Left ventricle myocardium inferior (tissue), 1 donor: ENCODE measurements around the gene OR51B5. TPM values are rescaled to one million over a fixed set of nuclear protein-coding genes. Genes with fewer than 3 reads are reported as not detected.
"Not testable (repeated sequence)": the region's sequence is repeated elsewhere in the genome, so short reads cannot be mapped to it uniquely, and the experiment has no call there.

Experiments used
- DNase-seq: peaks from one replicate; pipeline ENCODE4 v3.0.0-alpha.2; 2020
- H3K27ac ChIP-seq: fragments of 200-600 bp; replicated peaks from 2 replicates; pipeline ENCODE4 v1.8.0; 2021
- H3K27me3 ChIP-seq: fragments of 200-600 bp; 2 replicates; pipeline ENCODE4 v1.8.0; 2021; ENCODE audit warnings: low read depth
- H3K36me3 ChIP-seq: fragments of 200-600 bp; 2 replicates; pipeline ENCODE4 v1.8.0; 2021
- H3K4me1 ChIP-seq: fragments of 200-600 bp; 2 replicates; pipeline ENCODE4 v1.8.0; 2021
- H3K4me3 ChIP-seq: fragments of 200-600 bp; 2 replicates; pipeline ENCODE4 v1.8.0; 2021; ENCODE audit warnings: mild to moderate bottlenecking, moderate library complexity
- H3K9me3 ChIP-seq: fragments of 200-600 bp; replicated peaks from 2 replicates; pipeline ENCODE4 v1.8.0; 2021
- intact Hi-C: fragments of 100-400 bp; cut with micrococcal nuclease; formaldehyde crosslinking; loops from one replicate; pipeline ENCODE4 v1.11.0; 2022
- total RNA-seq: library from RNA; stranded (reverse); fragmentation: NEBNext Ultra II Directional; extraction: Animal tissue kit (Norgen Biotek cat#: 25700); gene quantifications from one replicate; pipeline ENCODE4 v1.2.1, GENCODE V29; 2021
- TF ChIP-seq, protein P1 (sequence below): fragments of 200-600 bp; IDR thresholded peaks from 2 replicates; pipeline ENCODE4 v1.8.0; 2021; ENCODE audit warnings: antibody characterized with exemption, mild to moderate bottlenecking, borderline replicate concordance
- donor health status: DM: no; HTN: yes; CAD: no; lungs with severe emphysema.

The OR51B5 gene
- total RNA-seq, 1 donor from 2014 or later = not detected

DNA sequence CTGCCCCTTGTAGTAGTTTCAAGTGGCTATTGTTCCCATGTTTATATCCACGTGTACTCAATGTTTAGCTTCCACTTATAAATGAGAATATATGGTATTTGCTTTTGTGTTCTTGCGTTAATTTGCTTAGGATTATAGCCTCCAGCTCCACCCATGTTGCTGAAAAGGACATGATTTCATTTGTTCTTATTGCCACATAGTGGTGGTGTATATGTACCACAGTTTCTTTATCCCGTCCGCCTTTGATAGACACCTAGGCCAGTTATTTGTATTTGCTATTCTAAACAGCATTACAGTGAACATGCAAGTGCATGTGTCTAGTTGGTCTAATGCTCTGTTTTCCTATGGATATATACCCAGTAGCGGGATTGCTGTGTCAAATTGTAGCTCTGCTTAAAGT, 26.0 kb downstream of the OR51B5 start:
- DNase-seq = no peak
- H3K4me1 ChIP-seq = no peaks in the 10 kb centered on the region
- TF ChIP-seq, protein P1, sequence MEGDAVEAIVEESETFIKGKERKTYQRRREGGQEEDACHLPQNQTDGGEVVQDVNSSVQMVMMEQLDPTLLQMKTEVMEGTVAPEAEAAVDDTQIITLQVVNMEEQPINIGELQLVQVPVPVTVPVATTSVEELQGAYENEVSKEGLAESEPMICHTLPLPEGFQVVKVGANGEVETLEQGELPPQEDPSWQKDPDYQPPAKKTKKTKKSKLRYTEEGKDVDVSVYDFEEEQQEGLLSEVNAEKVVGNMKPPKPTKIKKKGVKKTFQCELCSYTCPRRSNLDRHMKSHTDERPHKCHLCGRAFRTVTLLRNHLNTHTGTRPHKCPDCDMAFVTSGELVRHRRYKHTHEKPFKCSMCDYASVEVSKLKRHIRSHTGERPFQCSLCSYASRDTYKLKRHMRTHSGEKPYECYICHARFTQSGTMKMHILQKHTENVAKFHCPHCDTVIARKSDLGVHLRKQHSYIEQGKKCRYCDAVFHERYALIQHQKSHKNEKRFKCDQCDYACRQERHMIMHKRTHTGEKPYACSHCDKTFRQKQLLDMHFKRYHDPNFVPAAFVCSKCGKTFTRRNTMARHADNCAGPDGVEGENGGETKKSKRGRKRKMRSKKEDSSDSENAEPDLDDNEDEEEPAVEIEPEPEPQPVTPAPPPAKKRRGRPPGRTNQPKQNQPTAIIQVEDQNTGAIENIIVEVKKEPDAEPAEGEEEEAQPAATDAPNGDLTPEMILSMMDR = no peak
- no peak overlapping the region for H3K4me3 ChIP-seq
- intact Hi-C loops = no loop called here
- H3K36me3 ChIP-seq = no peaks in the 10 kb centered on the region
- peaks cover 5% of the 10 kb centered on the region for H3K9me3 ChIP-seq
- H3K27me3 ChIP-seq = no peaks in the 10 kb centered on the region
- H3K27ac ChIP-seq = no peak overlapping the region

DNA sequence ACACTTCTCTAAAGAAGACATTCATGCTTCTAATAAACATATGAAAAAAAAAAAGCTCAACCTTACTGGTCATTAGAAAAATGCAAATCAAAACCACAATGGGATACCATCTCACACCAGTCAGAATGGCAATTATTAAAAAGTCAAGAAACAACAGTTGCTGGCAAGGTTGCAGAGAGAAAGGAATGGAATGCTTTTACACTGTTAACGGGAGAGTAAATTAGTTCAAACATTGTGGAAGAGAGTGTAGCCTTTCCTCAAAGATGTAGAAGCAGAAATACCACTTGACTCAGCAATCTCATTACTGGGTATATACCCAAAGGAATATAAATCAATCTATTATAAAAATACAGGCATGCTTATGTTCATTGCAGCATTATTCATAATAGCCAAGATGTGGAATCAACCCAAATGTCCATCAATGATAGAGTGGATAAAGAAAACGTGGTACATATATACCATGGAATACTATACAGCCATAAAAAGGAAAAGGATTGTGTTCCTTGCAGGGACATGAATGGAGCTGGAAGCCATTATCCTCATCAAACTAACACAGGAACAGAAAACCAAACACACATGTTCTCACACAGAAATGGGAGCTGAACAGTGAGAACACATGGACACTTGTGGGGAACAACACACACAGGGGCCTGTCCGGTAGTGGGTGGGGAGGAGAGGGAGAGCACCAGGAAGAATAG, 29.8 kb downstream of the OR51B5 start:
- H3K9me3 ChIP-seq, H3K27me3 ChIP-seq, H3K27ac ChIP-seq, H3K4me1 ChIP-seq, DNase-seq, H3K4me3 ChIP-seq, H3K36me3 ChIP-seq, intact Hi-C loops: not testable (repeated sequence)

DNA sequence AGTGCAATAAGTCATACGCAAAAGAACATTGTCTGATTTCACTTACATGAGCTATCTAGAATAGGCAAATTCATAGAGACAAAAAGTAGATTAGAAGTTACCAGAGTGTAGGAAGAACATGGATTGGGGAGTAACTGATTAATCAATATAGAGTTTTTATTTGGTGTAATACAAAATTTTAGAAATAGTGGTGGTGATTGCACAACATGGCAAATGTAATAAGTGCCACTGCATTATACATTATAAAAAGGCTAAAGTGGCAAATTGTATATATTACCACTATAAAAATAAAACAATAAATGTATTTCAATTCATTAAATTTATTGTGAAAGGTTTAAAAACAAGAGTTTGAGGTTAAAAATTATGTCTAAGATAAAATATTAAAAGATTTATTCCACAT, 32.9 kb downstream of the OR51B5 start:
- Histone ChIP-seq H3K27ac (no peak overlapping the region), H3K4me1 (no peaks in the 10 kb centered on the region), H3K4me3 (no peak overlapping the region), H3K36me3 (no peaks in the 10 kb centered on the region), H3K9me3 (peaks cover 5% of the 10 kb centered on the region), H3K27me3 (no peaks in the 10 kb centered on the region)
- TF ChIP-seq, protein P1 = no peak
- DNase-seq = no peak
- intact Hi-C loops = no loop called here

DNA sequence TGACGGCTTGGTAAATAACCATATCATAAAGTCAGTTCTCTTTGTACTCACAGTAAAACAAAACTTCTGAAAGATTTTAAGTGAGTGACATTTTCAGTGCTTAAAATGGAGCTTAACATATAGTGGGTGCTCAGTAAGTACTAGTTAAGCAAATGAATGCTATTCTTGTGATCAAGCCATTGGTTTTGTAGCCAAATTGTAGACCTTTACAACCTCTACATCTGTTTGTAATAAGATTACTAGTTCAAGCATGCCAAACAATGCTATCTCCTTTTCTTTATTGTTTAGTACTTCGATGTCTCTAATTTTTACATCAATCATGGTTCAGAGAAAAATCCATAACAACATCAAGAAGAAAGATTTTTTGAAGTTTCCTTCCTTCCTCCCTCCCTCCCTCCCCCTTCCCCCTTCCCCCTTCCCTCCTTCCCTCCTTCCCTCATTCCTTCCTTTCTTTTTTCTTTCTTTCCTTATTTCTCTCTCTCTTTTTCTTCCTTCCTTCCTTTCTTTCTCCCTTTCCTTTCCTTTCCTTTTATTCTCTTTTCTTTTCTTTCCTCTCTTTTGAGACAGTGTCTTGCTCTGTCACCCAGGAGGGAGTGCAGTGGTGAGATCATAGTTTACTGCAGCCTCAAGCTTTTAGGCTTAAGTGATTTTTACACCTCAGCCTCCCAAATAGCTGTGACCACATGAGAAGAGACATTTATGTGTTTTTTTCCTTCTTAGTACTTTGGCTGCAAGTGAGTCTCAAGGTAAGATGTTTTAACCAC, 35.9 kb downstream of the OR51B5 start:
- H3K36me3 ChIP-seq = no peaks in the 10 kb centered on the region
- no peak overlapping the region for H3K27ac ChIP-seq
- TF ChIP-seq, protein P1 = no peak
- no peak for DNase-seq
- H3K4me1 ChIP-seq = no peaks in the 10 kb centered on the region
- no peaks in the 10 kb centered on the region for H3K9me3 ChIP-seq
- H3K4me3 ChIP-seq = no peak overlapping the region
- no peaks in the 10 kb centered on the region for H3K27me3 ChIP-seq
- intact Hi-C loops = no loop called here

DNA sequence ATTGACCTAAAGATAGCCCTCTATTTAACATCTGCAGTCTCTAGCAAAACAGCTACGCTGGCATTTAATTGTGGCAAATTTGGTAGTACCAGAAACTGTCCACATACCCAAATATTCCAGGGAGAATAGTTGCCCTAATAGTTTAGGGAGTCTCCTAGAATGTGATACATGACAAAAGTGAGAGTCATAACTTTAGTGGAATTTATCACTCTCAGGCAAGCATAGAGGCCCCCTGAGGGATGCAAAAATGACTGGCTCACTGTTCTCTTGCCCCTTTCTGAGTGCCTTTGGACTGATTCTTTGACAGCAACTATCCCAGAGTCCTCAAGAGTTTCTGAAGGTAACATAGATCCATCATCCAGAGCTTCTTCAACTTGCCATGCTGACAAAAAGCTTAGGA, 39.3 kb downstream of the OR51B5 start:
- Histone ChIP-seq H3K27me3 (no peaks in the 10 kb centered on the region), H3K9me3 (no peaks in the 10 kb centered on the region), H3K36me3 (no peaks in the 10 kb centered on the region), H3K27ac (no peak overlapping the region), H3K4me3 (no peak overlapping the region), H3K4me1 (no peaks in the 10 kb centered on the region)
- intact Hi-C loops = no loop called here
- TF ChIP-seq, protein P1 = no peak
- no peak for DNase-seq

DNA sequence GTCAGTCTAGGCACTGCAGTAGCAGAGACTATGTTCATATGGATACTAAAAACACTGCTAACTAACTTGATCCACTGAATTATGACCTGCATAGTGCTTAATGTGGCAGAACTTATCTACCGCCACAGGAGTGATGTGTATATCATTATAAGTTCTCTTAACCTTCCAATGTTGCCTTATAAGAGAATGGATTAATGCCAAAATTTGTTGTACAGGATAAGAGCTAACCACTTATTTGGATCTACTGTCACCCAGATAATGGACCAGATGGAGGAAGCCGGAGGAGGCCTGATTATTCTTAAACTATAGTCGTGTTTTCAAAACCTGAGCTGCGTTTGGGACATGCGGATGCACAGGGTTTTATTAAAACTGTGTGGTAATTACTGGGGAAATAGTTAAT, 39.7 kb downstream of the OR51B5 start:
- DNase-seq = no peak
- TF ChIP-seq, protein P1 = no peak
- Histone ChIP-seq H3K4me3 (no peak overlapping the region), H3K27ac (no peak overlapping the region), H3K9me3 (no peaks in the 10 kb centered on the region), H3K27me3 (no peaks in the 10 kb centered on the region), H3K36me3 (no peaks in the 10 kb centered on the region), H3K4me1 (no peaks in the 10 kb centered on the region)
- intact Hi-C loops = no loop called here
